ENCODE measurements around the gene TMEM43. TPM values are rescaled to one million over a fixed set of nuclear protein-coding genes. Genes with fewer than 3 reads are reported as not detected.

Gene TMEM43
- total RNA-seq, 1 donor from 2014 or later, result 166 TPM

DNA sequence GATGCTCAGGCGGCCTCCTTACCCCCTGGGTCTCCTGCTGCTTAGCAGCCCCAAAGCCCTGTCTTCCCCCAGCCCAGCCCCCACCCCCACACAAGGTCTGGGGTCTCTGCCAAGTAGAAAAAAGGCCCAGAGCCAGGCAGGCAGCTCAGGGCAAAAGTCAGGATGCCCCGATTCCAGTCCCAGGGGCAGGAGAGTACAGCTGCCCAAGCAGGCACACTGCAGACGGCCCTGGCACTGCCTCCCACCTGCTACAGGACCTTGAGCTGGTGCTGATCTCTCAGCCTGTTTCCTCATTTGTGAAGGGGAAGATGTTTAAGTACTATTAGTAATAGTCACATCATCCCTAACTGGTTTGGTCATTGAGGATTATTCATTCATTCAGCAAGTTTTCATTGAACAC, 12.6 kb downstream of the TMEM43 start:
- Histone ChIP-seq H3K36me3 (peaks cover 64 to 94% of the 10 kb centered on the region in 2 donors), H3K4me1 (peaks cover 6 to 31% of the 10 kb centered on the region in 2 donors), H3K9me3 (no peaks in the 10 kb centered on the region), H3K27ac (peak overlapping the region; percentile 77 to 85), H3K27me3 (no peaks in the 10 kb centered on the region), H3K4me3 (no peak overlapping the region)
- TF ChIP-seq, protein P1, sequence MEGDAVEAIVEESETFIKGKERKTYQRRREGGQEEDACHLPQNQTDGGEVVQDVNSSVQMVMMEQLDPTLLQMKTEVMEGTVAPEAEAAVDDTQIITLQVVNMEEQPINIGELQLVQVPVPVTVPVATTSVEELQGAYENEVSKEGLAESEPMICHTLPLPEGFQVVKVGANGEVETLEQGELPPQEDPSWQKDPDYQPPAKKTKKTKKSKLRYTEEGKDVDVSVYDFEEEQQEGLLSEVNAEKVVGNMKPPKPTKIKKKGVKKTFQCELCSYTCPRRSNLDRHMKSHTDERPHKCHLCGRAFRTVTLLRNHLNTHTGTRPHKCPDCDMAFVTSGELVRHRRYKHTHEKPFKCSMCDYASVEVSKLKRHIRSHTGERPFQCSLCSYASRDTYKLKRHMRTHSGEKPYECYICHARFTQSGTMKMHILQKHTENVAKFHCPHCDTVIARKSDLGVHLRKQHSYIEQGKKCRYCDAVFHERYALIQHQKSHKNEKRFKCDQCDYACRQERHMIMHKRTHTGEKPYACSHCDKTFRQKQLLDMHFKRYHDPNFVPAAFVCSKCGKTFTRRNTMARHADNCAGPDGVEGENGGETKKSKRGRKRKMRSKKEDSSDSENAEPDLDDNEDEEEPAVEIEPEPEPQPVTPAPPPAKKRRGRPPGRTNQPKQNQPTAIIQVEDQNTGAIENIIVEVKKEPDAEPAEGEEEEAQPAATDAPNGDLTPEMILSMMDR (IDR thresholded peaks at IDR 0.05), result no peak
- DNase-seq (ENCODE audit: low spot score in 2 of 2), result peak in 1 of 2 donors; percentile 56
- intact Hi-C loops (cut with DNase I), result no loop called here

DNA sequence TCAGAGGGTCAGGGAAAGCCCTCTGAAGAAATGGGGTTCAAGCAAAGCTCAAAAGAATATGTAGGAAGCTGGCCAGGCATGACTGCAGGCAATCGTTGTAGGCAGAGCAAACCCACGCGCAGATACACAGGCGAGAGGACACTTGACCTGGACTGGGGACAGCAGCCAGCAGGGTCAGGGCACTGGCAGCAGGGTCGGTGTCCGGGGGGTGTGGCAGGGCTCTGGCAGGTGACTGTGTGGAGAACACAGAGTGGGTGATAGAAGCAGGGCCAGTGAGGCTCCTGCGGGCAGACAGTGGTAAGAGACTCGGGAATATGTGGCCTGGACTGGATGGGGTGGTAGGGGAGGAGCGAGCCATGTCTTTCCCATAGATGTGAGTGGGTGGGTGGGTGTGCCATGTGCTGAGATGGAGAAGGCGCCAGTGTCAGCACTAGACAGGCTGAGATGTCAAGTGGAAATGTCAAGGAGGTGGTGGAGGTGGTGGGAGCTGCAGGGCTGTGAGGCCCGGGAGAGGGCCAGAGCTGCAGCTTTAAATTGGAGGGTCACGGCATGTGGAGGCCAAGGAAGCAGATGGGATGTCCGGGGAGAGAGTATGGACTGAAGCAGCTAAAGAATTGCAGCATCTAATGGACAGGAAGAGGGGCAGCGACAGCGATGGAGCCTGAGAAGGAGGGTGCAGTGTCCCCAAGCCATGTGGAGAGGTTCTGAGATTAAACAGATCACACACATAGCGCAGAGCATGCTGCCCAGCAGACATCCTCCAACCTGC, 13.4 kb downstream of the TMEM43 start:
- Histone ChIP-seq H3K36me3 (peaks cover 55 to 86% of the 10 kb centered on the region in 2 donors), H3K4me1 (peaks cover 6 to 40% of the 10 kb centered on the region in 2 donors), H3K4me3 (no peak overlapping the region), H3K9me3 (no peaks in the 10 kb centered on the region), H3K27ac (peak overlapping the region; percentile 77 to 85), H3K27me3 (no peaks in the 10 kb centered on the region)
- intact Hi-C loops (cut with DNase I), result no loop called here
- TF ChIP-seq, protein P1 (IDR thresholded peaks at IDR 0.05), result no peak
- DNase-seq (ENCODE audit: low spot score in 2 of 2), result peak in 1 of 2 donors; percentile 60

DNA sequence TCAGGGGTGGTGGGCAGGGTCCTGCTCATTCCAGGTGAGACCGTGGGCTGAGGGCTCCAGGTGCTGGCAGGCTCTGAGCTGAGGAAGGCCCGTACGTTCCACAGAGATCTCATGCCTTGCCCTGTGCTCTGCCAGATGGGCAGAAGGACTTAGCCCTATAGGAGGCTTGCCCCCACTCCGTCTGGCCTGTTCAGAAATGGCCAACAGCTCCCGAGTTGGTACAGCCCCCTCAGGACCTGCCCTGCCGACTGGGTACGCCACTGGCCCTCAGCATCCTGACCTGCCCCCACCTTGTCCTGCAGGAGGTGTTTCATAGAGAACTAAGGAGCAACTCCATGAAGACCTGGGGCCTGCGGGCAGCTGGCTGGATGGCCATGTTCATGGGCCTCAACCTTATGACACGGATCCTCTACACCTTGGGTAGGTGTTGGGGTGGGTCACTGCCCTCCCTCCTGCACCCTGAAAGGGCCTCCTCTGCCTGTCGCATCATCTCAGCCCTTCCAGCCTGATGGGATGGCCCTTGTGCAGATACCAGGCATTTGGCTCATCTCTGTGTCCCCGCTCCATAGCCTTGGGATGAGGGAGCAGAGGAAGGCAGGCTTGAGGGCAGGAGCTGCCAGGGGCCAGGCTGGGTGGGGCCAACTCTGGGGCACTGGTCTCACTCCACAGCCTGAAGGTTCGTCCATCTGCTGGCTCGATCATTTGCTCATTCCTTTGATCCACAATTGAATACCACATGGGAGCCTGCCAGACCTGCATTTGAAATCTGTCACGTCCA, 14.2 kb downstream of the TMEM43 start:
- H3K27ac ChIP-seq, result peak overlapping the region; percentile 77 to 85

DNA sequence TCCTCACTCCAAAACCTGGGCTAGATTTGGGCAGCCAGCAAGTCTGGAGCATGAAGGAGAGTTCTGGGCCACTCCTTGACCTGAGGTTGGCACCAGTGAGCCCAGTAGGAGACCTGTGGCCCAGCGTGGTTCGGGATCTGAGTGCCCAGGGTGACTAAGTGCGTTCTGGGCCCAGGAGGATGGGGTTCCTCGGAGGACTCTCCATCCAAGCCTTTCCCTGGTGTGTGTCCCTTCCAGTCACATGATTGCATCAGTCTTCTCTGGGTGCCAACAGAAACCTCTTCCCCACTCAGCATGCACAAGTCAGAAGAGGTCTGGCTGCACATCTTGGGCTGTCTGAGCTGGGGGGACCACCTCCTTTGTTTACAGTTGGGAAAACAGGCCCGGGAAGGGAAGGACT, 14.9 kb downstream of the TMEM43 start:
- H3K4me1 ChIP-seq, result peaks cover 10 to 50% of the 10 kb centered on the region in 2 donors
- H3K36me3 ChIP-seq, result peaks cover 41 to 71% of the 10 kb centered on the region in 2 donors
- DNase-seq (ENCODE audit: low spot score in 2 of 2), result peak in 1 of 2 donors; percentile 61

More for the DNA sequence above, 14.2 kb downstream of the TMEM43 start:
- Histone ChIP-seq H3K27me3 (no peaks in the 10 kb centered on the region), H3K9me3 (no peaks in the 10 kb centered on the region), H3K4me3 (no peak overlapping the region), H3K36me3 (peaks cover 48 to 78% of the 10 kb centered on the region in 2 donors), H3K4me1 (peaks cover 6 to 46% of the 10 kb centered on the region in 2 donors)
- TF ChIP-seq, protein P1 (IDR thresholded peaks at IDR 0.05), result no peak
- peak in 1 of 2 donors; percentile 55 for DNase-seq (ENCODE audit: low spot score in 2 of 2)
- intact Hi-C loops (cut with DNase I), result no loop called here

DNA sequence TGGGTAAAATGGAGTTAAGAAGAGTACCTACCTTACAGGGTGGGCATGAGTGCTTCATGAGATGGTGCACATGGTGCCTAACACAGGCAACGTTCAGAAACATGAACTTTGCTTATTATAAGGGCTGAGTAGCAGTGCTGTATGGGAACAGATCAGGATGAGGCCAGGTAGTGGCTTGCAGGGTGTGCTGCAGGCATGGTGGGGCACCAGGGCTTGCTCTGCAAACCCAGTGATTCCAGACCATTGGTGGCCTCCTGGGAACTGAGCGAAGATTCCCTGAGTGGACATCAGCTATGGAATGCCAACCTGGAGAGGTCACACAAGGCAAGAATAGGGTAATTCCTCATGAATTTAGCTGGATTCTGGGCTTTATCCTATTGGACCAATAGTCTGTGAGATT, 15.8 kb downstream of the TMEM43 start:
- peaks cover 32 to 64% of the 10 kb centered on the region in 2 donors for H3K36me3 ChIP-seq
- intact Hi-C loops (cut with DNase I), result loop anchor here (5.0 to 10.0 kb wide), 3 partner anchors 264 to 1658 kb away; partner anchors contain the start of genes SLC6A6 and TSEN2
- H3K9me3 ChIP-seq, result no peaks in the 10 kb centered on the region
- peak in 1 of 2 donors; percentile 60 for DNase-seq (ENCODE audit: low spot score in 2 of 2)
- peaks cover 19 to 59% of the 10 kb centered on the region in 2 donors for H3K4me1 ChIP-seq
- no peak overlapping the region for H3K4me3 ChIP-seq
- H3K27me3 ChIP-seq, result no peaks in the 10 kb centered on the region
- TF ChIP-seq, protein P1 (IDR thresholded peaks at IDR 0.05), result no peak
- H3K27ac ChIP-seq, result peak overlapping the region; percentile 31 to 91

More for the DNA sequence above, 14.9 kb downstream of the TMEM43 start:
- H3K9me3 ChIP-seq, result no peaks in the 10 kb centered on the region
- H3K27me3 ChIP-seq, result no peaks in the 10 kb centered on the region
- TF ChIP-seq, protein P1 (IDR thresholded peaks at IDR 0.05), result no peak
- intact Hi-C loops (cut with DNase I), result loop anchor here (5.0 to 10.0 kb wide), 3 partner anchors 265 to 1657 kb away; partner anchors contain the start of genes SLC6A6 and TSEN2
- no peak overlapping the region for H3K4me3 ChIP-seq
- peak overlapping the region; percentile 31 to 91 for H3K27ac ChIP-seq

Data from ascending aorta (tissue), 2 donors.